ENCODE measurements around the gene PCDHGC5. TPM values are rescaled to one million over a fixed set of nuclear protein-coding genes. Genes with fewer than 3 reads are reported as not detected.

The PCDHGC5 gene
- total RNA-seq, 4 donors from 2014 or later = 0.20 to 2.5 (median 1.0) TPM

DNA sequence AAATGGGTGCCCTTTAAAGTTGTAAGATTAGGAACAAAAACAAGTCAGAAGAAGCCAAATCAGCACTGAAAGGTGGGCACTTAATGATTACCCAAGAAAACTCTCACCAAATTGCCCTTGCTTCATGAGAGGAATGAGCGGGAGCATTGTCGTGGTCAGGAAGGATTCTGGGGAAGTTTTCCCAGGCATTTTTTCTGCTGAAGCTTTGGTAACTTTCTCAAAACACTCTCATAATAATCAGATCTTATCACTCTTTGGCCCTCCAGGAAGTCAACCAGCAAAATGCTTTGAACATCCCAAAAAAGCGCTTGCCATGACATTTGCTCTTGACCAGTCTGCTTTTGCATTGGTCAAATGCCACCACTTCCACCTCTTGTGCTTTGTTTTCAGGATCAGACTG, 23.5 kb upstream of the PCDHGC5 start:
- Histone ChIP-seq H3K4me1 (no peaks in the 10 kb centered on the region), H3K27ac (no peak overlapping the region), H3K9me3 (peaks cover 0 to 3% of the 10 kb centered on the region in 2 donors), H3K36me3 (no peaks in the 10 kb centered on the region), H3K4me3 (no peak overlapping the region), H3K27me3 (no peaks in the 10 kb centered on the region)
- no peak for DNase-seq
- WGBS, 2 donors (ENCODE audit: low coverage in 1 of 2) = 98 to 100% methylated on average over 1 to 3 of the region's 3 CpGs
- intact Hi-C loops (cut with DNase I; ENCODE audit: low total_unique reads) (no loop called here), in situ Hi-C loops (cut with MboI; ENCODE audit: low pct_ligation_motif_present in 1 of 4, low pct_unique_long_range_greater_than_20kb in 1 of 4, low sequenced_read_pairs in 3 of 4) (no loop called here)
- TF ChIP-seq EP300 (IDR thresholded peaks at IDR 0.05; ENCODE audit: low read depth) = no peak
- no peak for TF ChIP-seq POLR2AphosphoS5 (IDR thresholded peaks at IDR 0.05)
- TF ChIP-seq POLR2A (IDR thresholded peaks at IDR 0.05) = no peak
- TF ChIP-seq, protein P1, sequence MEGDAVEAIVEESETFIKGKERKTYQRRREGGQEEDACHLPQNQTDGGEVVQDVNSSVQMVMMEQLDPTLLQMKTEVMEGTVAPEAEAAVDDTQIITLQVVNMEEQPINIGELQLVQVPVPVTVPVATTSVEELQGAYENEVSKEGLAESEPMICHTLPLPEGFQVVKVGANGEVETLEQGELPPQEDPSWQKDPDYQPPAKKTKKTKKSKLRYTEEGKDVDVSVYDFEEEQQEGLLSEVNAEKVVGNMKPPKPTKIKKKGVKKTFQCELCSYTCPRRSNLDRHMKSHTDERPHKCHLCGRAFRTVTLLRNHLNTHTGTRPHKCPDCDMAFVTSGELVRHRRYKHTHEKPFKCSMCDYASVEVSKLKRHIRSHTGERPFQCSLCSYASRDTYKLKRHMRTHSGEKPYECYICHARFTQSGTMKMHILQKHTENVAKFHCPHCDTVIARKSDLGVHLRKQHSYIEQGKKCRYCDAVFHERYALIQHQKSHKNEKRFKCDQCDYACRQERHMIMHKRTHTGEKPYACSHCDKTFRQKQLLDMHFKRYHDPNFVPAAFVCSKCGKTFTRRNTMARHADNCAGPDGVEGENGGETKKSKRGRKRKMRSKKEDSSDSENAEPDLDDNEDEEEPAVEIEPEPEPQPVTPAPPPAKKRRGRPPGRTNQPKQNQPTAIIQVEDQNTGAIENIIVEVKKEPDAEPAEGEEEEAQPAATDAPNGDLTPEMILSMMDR (IDR thresholded peaks at IDR 0.05) = no peak

DNA sequence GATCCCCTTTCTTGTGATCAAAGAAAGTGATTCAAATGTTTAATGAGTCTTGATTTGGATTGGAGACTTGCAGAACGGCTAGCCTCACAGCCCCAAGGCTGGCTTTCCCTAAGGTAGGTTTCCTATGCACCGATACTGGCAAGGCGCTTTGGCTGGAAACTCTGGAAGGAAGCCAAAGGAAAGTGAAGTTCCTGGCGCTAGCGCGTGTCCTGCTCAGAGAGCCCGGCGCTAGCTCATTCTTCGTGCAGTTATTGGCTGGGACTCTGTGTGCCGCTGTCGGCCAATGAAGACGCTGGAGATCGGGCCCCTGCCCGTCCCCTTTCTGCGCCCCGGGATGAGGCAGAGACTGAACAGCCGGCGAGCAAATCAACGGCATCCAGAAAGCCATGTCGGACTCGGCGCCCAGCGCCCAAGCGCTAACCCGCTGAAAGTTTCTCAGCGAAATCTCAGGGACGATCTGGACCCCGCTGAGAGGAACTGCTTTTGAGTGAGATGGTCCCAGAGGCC, 13.2 kb upstream of the PCDHGC5 start, which contains the start of gene PCDHGC3:
PCDHGC3 (plus strand) TSS at position 342 of the 507 bp plus-strand sequence; CDS start at position 493, 151 bp downstream.
- in situ Hi-C loops (cut with MboI; ENCODE audit: low pct_ligation_motif_present in 1 of 4, low pct_unique_long_range_greater_than_20kb in 1 of 4, low sequenced_read_pairs in 3 of 4) (no loop called here), intact Hi-C loops (cut with DNase I; ENCODE audit: low total_unique reads) (loop anchor here (5.0 kb wide), 1 partner anchor 37 kb away; no protein-coding TSS in a partner anchor)
- Histone ChIP-seq H3K4me3 (peak within 1 kb of the TSS; percentile 46 to 75 (median 62)), H3K27ac (peak within 1 kb of the TSS; percentile 85 to 93 (median 89)), H3K27me3 (peaks cover 7% of the 10 kb centered on the region), H3K36me3 (no peaks in the 10 kb centered on the region), H3K4me1 (peaks cover 5 to 47% (median 23%) of the 10 kb centered on the region in 4 donors), H3K9me3 (no peaks in the 10 kb centered on the region)
- 0 to 1% methylated on average over 8 to 24 of the region's 28 CpGs for WGBS, 2 donors (ENCODE audit: low coverage in 1 of 2)
- peak; percentile 89 for DNase-seq
- TF ChIP-seq EP300 (IDR thresholded peaks at IDR 0.05; ENCODE audit: low read depth) (no peak), POLR2AphosphoS5 (IDR thresholded peaks at IDR 0.05) (peak; percentile 59 to 67 (median 66)), POLR2A (IDR thresholded peaks at IDR 0.05) (peak; percentile 64)
- TF ChIP-seq, protein P1 (IDR thresholded peaks at IDR 0.05) = peak in 3 of 5 experiments; percentile 6 to 35 (median 25)

DNA sequence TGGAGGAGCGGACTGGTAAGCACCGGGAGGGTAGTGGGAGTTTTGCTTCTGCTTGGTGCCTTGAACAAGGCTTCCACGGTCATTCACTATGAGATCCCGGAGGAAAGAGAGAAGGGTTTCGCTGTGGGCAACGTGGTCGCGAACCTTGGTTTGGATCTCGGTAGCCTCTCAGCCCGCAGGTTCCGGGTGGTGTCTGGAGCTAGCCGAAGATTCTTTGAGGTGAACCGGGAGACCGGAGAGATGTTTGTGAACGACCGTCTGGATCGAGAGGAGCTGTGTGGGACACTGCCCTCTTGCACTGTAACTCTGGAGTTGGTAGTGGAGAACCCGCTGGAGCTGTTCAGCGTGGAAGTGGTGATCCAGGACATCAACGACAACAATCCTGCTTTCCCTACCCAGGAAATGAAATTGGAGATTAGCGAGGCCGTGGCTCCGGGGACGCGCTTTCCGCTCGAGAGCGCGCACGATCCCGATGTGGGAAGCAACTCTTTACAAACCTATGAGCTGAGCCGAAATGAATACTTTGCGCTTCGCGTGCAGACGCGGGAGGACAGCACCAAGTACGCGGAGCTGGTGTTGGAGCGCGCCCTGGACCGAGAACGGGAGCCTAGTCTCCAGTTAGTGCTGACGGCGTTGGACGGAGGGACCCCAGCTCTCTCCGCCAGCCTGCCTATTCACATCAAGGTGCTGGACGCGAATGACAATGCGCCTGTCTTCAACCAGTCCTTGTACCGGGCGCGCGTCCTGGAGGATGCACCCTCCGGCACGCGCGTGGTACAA, 12.6 kb upstream of the PCDHGC5 start:
- peak; percentile 57 for DNase-seq
- Histone ChIP-seq H3K4me3 (peak overlapping the region; percentile 46 to 75 (median 62)), H3K27me3 (peaks cover 7% of the 10 kb centered on the region), H3K27ac (peak overlapping the region; percentile 85 to 93 (median 89)), H3K4me1 (peaks cover 5 to 52% (median 24%) of the 10 kb centered on the region in 4 donors), H3K9me3 (no peaks in the 10 kb centered on the region), H3K36me3 (no peaks in the 10 kb centered on the region)
- intact Hi-C loops (cut with DNase I; ENCODE audit: low total_unique reads) (loop anchor here (5.0 kb wide), 1 partner anchor 36 kb away; no protein-coding TSS in a partner anchor), in situ Hi-C loops (cut with MboI; ENCODE audit: low pct_ligation_motif_present in 1 of 4, low pct_unique_long_range_greater_than_20kb in 1 of 4, low sequenced_read_pairs in 3 of 4) (no loop called here)
- 1% methylated on average over 47 of the region's 58 CpGs; no CpG with 5 or more reads in 1 of the 2 donors for WGBS, 2 donors (ENCODE audit: low coverage in 1 of 2)
- TF ChIP-seq, protein P1 (IDR thresholded peaks at IDR 0.05) = no peak
- TF ChIP-seq POLR2AphosphoS5 (IDR thresholded peaks at IDR 0.05) = peak in 1 of 3 donors; percentile 12
- TF ChIP-seq POLR2A (IDR thresholded peaks at IDR 0.05) = no peak
- TF ChIP-seq EP300 (IDR thresholded peaks at IDR 0.05; ENCODE audit: low read depth) = no peak

DNA sequence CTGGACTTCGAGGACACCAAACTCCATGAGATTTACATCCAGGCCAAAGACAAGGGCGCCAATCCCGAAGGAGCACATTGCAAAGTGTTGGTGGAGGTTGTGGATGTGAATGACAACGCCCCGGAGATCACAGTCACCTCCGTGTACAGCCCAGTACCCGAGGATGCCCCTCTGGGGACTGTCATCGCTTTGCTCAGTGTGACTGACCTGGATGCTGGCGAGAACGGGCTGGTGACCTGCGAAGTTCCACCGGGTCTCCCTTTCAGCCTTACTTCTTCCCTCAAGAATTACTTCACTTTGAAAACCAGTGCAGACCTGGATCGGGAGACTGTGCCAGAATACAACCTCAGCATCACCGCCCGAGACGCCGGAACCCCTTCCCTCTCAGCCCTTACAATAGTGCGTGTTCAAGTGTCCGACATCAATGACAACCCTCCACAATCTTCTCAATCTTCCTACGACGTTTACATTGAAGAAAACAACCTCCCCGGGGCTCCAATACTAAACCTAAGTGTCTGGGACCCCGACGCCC, 11.8 kb upstream of the PCDHGC5 start:
- peaks cover 7% of the 10 kb centered on the region for H3K27me3 ChIP-seq
- H3K9me3 ChIP-seq = no peaks in the 10 kb centered on the region
- intact Hi-C loops (cut with DNase I; ENCODE audit: low total_unique reads) = loop anchor here (5.0 kb wide), 1 partner anchor 35 kb away; no protein-coding TSS in a partner anchor
- no peak for DNase-seq
- peaks cover 5 to 52% (median 24%) of the 10 kb centered on the region in 4 donors for H3K4me1 ChIP-seq
- in situ Hi-C loops (cut with MboI; ENCODE audit: low pct_ligation_motif_present in 1 of 4, low pct_unique_long_range_greater_than_20kb in 1 of 4, low sequenced_read_pairs in 3 of 4) = no loop called here
- peak overlapping the region in 3 of 4 donors; percentile 46 to 63 (median 62) for H3K4me3 ChIP-seq
- WGBS, 2 donors (ENCODE audit: low coverage in 1 of 2) = 37 to 46% methylated on average over 6 to 24 of the region's 24 CpGs
- TF ChIP-seq POLR2A (IDR thresholded peaks at IDR 0.05) (no peak), EP300 (IDR thresholded peaks at IDR 0.05; ENCODE audit: low read depth) (no peak), POLR2AphosphoS5 (IDR thresholded peaks at IDR 0.05) (no peak)
- TF ChIP-seq, protein P1 (IDR thresholded peaks at IDR 0.05) = no peak
- no peaks in the 10 kb centered on the region for H3K36me3 ChIP-seq
- H3K27ac ChIP-seq = peak overlapping the region in 3 of 4 donors; percentile 85 to 93 (median 91)
